Measurements from ENCODE around the gene LRP8.

LRP8 gene

GRCh38 chr1:53279296-53280200, 48.3 kb downstream of the LRP8 start:
- no peak for DNase-seq

- peak; percentile 15 for DNase-seq
These were observed 49.6 kb downstream of the LRP8 start for GRCh38 chr1:53278298-53278725.

- DNase-seq: no peak
These were observed 50.5 kb downstream of the LRP8 start for GRCh38 chr1:53277326-53277725.

GRCh38 chr1:53276902-53277281, 51.0 kb downstream of the LRP8 start:
- no peak for DNase-seq

GRCh38 chr1:53276153-53276901, 51.5 kb downstream of the LRP8 start:
- no peak for DNase-seq

GRCh38 chr1:53275566-53275965, 52.3 kb downstream of the LRP8 start:
- DNase-seq: no peak

- no peak for DNase-seq
These were observed 53.2 kb downstream of the LRP8 start for GRCh38 chr1:53274541-53275185.

- no peak for DNase-seq
These were observed 53.8 kb downstream of the LRP8 start for GRCh38 chr1:53274026-53274425.

GRCh38 chr1:53273526-53273925, 54.3 kb downstream of the LRP8 start:
- no peak for DNase-seq

- no peak for DNase-seq
These were observed 55.5 kb downstream of the LRP8 start for GRCh38 chr1:53272349-53272748.

GRCh38 chr1:53271446-53272090, 56.3 kb downstream of the LRP8 start:
- no peak for DNase-seq

GRCh38 chr1:53270873-53271272, 57.0 kb downstream of the LRP8 start:
- DNase-seq: no peak

- no peak for DNase-seq
These were observed 57.8 kb downstream of the LRP8 start for GRCh38 chr1:53270107-53270506.

- DNase-seq: no peak
These were observed 60.1 kb downstream of the LRP8 start for GRCh38 chr1:53267761-53268160.

GRCh38 chr1:53266038-53266437, 61.8 kb downstream of the LRP8 start:
- no peak for DNase-seq

GRCh38 chr1:53265581-53265980, 62.3 kb downstream of the LRP8 start:
- DNase-seq: no peak

- DNase-seq: no peak
These were observed 63.8 kb downstream of the LRP8 start for GRCh38 chr1:53264048-53264447.

GRCh38 chr1:53262000-53262399, 65.9 kb downstream of the LRP8 start:
- no peak for DNase-seq

- no peak for DNase-seq
These were observed 67.1 kb downstream of the LRP8 start for GRCh38 chr1:53260631-53261247.

- DNase-seq: no peak
These were observed 67.9 kb downstream of the LRP8 start for GRCh38 chr1:53259932-53260331.

- DNase-seq: no peak
These were observed 69.7 kb downstream of the LRP8 start for GRCh38 chr1:53258216-53258615.

GRCh38 chr1:53257454-53258081, 70.3 kb downstream of the LRP8 start:
- DNase-seq: no peak

All from NK-92 treated with Interleukin-12 subunit alpha and Interleukin-12 subunit beta, amount 100 ng/mL, for 24 hours (cell line).